Transverse colon (tissue), 4 donors: ENCODE measurements around the gene LAMA2. TPM values are rescaled to one million over a fixed set of nuclear protein-coding genes. Genes with fewer than 3 reads are reported as not detected.

ENCODE experiments used
- DNase-seq: peaks from one replicate; pipeline ENCODE4 v3.0.0-alpha.2; 2019
- H3K27ac ChIP-seq, 4 donors: fragments of 200-600 bp; sonication (generic); 2 replicates each; pipeline ENCODE4 v1.5.1; 2016 to 2018; ENCODE audit warnings: inconsistent platforms in 4 of 4
- H3K27me3 ChIP-seq: fragments of 200-600 bp; sonication (generic); 2 replicates; pipeline ENCODE4 v1.5.1; 2017; ENCODE audit warnings: inconsistent platforms
- H3K36me3 ChIP-seq, 4 donors: fragments of 200-600 bp; sonication (generic); 2 replicates each; pipeline ENCODE4 v1.5.1; 2017 to 2019; ENCODE audit warnings: inconsistent platforms in 4 of 4
- H3K4me1 ChIP-seq, 4 donors: fragments of 200-600 bp; sonication (generic); 2 replicates each; pipeline ENCODE4 v1.5.1; 2017 to 2020; ENCODE audit warnings: inconsistent platforms in 4 of 4
- H3K4me3 ChIP-seq, 4 donors: fragments of 200-600 bp; sonication (generic); 1 replicate in 1 of 4; 2 replicates in 3 of 4; pipeline versions ENCODE4 v1.5.1 to v1.6.1; 2017 to 2019; ENCODE audit warnings: inconsistent platforms in 4 of 4
- H3K9me3 ChIP-seq, 2 donors: fragments of 200-600 bp; sonication (generic); 2 replicates each; pipeline ENCODE4 v1.5.1; 2017 to 2019; ENCODE audit warnings: inconsistent platforms in 2 of 2
- EP300 ChIP-seq: sonication (generic); formaldehyde crosslinking; IDR thresholded peaks from one replicate; pipeline ENCODE4 v1.6.1; 2017; ENCODE audit warnings: antibody characterized with exemption, low read depth
- POLR2A ChIP-seq: fragments of 450-650 bp; IDR thresholded peaks from one replicate; pipeline ENCODE4 v1.6.1; 2016; ENCODE audit warnings: antibody characterized with exemption, mild to moderate bottlenecking, moderate library complexity
- POLR2AphosphoS5 ChIP-seq, 3 donors: sonication (generic); formaldehyde crosslinking; IDR thresholded peaks; one replicate each; pipeline ENCODE4 v1.6.1; 2016; ENCODE audit warnings: antibody characterized with exemption in 3 of 3
- WGBS, 2 donors: methylation state at CpG; one replicate each; pipeline ENCODE4 v1.1.5; 2018; ENCODE audit warnings: low coverage in 1 of 2; 5-methylcytosine and 5-hydroxymethylcytosine counted together
- in situ Hi-C, 4 donors: fragments of 200-750 bp; cut with MboI; loops; one replicate each; pipeline versions ENCODE4 v1.15.0 to v1.15.1; 2017; ENCODE audit warnings: low sequenced_read_pairs in 3 of 4, low pct_ligation_motif_present in 1 of 4, low pct_unique_long_range_greater_than_20kb in 1 of 4
- intact Hi-C: fragments of 100-400 bp; cut with DNase I; formaldehyde crosslinking; loops from one replicate; pipeline ENCODE4 v1.15.1; 2023; ENCODE audit warnings: low total_unique reads
- total RNA-seq, 4 donors: library from RNA; depleted of rRNA; stranded (reverse); fragments of >200 nt; gene quantifications; one replicate each; pipeline ENCODE4 v1.1.0, GENCODE V29; 2016
- TF ChIP-seq, protein P1 (sequence below), 5 experiments: fragments of 200-600 bp in 3 of 5; fragments of 450-650 bp in 2 of 5; sonication (generic) in 3 of 5; IDR thresholded peaks; 1 replicate in 2 of 5; 2 replicates in 3 of 5; pipeline ENCODE4 v1.5.1; 2016 to 2017; ENCODE audit warnings: antibody characterized with exemption in 5 of 5, inconsistent platforms in 3 of 5, mild to moderate bottlenecking in 2 of 5, moderate library complexity in 1 of 5

The LAMA2 gene
- total RNA-seq, 4 donors from 2014 or later, result 12.3 to 43.0 (median 32.1) TPM

DNA sequence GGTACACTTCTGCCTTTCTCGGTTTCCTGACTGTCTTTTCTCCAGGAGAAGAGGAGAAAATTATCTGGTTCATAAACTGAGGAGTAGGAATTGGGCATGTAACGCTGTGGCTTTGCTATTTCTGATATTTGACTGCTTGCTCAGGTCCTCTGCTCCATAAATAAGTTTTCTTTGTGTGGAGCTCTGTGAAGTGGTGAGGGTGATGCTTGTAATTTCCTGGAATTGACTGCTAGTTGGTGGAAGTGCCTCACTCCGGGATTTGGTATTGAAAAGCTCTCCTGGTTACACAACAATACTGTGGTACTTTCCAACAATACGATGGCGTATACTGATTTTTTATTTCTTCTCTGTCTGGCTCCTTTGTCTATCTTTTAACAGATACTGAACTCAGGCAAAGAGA, 25.1 kb upstream of the LAMA2 start:
- Histone ChIP-seq H3K36me3 (no peaks in the 10 kb centered on the region), H3K27ac (no peak overlapping the region), H3K4me3 (no peak overlapping the region), H3K4me1 (no peaks in the 10 kb centered on the region), H3K9me3 (peaks cover 0 to 5% of the 10 kb centered on the region in 2 donors), H3K27me3 (no peaks in the 10 kb centered on the region)
- 82 to 83% methylated on average over 5 of the region's 5 CpGs for WGBS, 2 donors
- in situ Hi-C loops, result no loop called here
- TF ChIP-seq, protein P1, sequence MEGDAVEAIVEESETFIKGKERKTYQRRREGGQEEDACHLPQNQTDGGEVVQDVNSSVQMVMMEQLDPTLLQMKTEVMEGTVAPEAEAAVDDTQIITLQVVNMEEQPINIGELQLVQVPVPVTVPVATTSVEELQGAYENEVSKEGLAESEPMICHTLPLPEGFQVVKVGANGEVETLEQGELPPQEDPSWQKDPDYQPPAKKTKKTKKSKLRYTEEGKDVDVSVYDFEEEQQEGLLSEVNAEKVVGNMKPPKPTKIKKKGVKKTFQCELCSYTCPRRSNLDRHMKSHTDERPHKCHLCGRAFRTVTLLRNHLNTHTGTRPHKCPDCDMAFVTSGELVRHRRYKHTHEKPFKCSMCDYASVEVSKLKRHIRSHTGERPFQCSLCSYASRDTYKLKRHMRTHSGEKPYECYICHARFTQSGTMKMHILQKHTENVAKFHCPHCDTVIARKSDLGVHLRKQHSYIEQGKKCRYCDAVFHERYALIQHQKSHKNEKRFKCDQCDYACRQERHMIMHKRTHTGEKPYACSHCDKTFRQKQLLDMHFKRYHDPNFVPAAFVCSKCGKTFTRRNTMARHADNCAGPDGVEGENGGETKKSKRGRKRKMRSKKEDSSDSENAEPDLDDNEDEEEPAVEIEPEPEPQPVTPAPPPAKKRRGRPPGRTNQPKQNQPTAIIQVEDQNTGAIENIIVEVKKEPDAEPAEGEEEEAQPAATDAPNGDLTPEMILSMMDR (IDR thresholded peaks at IDR 0.05), result no peak
- TF ChIP-seq POLR2A (no peak), EP300 (no peak), POLR2AphosphoS5 (IDR thresholded peaks at IDR 0.05) (no peak)
- no peak for DNase-seq
- intact Hi-C loops, result no loop called here

DNA sequence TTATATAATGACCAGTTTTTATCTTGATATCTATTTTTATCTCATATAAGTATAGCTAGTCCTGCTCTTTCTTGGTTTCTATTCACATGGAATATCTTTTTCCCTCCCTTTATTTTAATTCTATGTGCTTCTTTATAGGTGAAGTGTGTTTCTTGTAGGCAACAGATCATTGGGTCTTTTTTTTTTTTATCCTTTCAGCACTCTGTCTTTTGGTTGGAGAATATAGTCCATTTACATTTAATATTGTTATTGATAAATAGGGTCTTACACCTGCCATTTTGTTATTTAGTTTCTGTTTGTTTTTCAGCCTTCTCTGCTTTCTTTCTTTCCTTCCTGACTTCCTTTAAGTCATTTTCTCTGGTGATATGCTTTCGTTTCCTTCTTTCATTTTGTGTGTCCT, 22.2 kb upstream of the LAMA2 start:
- no peaks in the 10 kb centered on the region for H3K27me3 ChIP-seq
- 82 to 100% methylated on average over 1 of the region's 1 CpG for WGBS, 2 donors
- no peak for DNase-seq
- H3K36me3 ChIP-seq, result no peaks in the 10 kb centered on the region
- in situ Hi-C loops (no loop called here), intact Hi-C loops (no loop called here)
- peaks cover 0 to 5% of the 10 kb centered on the region in 2 donors for H3K9me3 ChIP-seq
- TF ChIP-seq POLR2AphosphoS5 (IDR thresholded peaks at IDR 0.05) (no peak), POLR2A (no peak), EP300 (no peak)
- TF ChIP-seq, protein P1 (IDR thresholded peaks at IDR 0.05), result no peak
- no peaks in the 10 kb centered on the region for H3K4me1 ChIP-seq
- H3K4me3 ChIP-seq, result no peak overlapping the region
- H3K27ac ChIP-seq, result no peak overlapping the region

DNA sequence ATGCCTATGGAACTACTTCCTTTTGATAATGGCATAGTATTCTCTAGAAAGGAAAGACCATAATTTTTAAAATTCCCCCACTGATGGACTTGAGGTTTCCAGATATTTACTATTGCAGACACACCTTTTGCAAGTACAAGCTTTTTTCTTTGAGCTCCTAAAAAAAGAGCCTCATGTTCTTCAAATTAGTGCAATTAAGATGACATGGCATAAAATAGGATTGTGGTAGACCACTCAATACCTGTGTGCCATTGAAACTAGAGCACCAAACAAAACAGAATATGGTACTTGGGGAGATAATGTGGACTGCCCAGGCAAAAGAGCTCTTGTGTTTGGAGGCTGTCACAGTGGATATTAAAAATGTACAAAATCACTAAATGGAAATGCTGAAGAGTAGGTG, 19.0 kb upstream of the LAMA2 start:
- Histone ChIP-seq H3K36me3 (no peaks in the 10 kb centered on the region), H3K4me3 (no peak overlapping the region), H3K4me1 (no peaks in the 10 kb centered on the region), H3K27ac (no peak overlapping the region), H3K27me3 (no peaks in the 10 kb centered on the region), H3K9me3 (peaks cover 0 to 5% of the 10 kb centered on the region in 2 donors)
- DNase-seq, result no peak
- in situ Hi-C loops, result no loop called here
- intact Hi-C loops, result no loop called here
- no peak for TF ChIP-seq EP300

DNA sequence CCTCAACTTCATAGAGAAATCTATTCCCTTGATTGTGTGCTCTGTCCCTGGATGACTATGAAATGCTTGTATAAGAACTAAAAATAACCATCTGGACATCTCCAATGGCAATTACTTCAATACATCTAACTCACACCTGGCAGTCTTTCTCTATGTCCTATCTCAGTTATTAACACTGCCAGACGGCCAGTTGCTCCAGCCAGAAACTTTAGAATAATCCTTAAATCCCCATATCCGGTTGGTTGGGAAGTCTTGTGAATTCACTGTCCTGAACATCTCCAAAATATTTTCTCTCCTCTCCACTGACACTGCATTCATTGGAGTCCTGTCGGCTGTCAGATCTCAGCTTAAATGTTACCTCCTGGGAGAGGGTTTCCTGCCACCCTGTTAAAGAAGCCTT, 12.2 kb upstream of the LAMA2 start:
- no peaks in the 10 kb centered on the region for H3K27me3 ChIP-seq
- H3K4me3 ChIP-seq, result no peak overlapping the region
- no peaks in the 10 kb centered on the region for H3K36me3 ChIP-seq
- TF ChIP-seq POLR2AphosphoS5 (IDR thresholded peaks at IDR 0.05) (no peak), POLR2A (no peak), EP300 (no peak)
- TF ChIP-seq, protein P1 (IDR thresholded peaks at IDR 0.05), result no peak
- in situ Hi-C loops, result no loop called here
- no peaks in the 10 kb centered on the region for H3K4me1 ChIP-seq
- 48 to 78% methylated on average over 2 to 3 of the region's 3 CpGs for WGBS, 2 donors
- intact Hi-C loops, result no loop called here
- no peaks in the 10 kb centered on the region for H3K9me3 ChIP-seq
- DNase-seq, result no peak
- no peak overlapping the region for H3K27ac ChIP-seq

DNA sequence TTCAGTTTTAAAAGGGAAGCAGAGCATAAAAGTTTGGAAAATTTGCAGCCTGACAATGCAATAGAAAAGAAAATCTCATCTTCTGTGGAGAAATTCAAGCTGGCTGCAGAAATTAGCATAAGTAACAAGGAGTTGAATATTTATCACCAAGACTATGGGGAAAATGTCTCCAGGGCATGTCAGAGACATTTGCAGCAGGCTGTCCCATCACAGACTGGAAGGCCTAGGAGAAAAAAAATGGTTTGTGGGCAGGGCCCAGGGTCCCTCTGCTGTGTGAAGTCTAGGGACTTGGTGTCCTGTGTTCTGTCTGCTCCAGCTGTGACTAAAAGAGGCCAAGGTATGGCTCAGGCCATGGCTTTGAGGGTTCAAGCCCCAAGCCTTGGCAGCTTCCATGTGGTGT, 8.1 kb upstream of the LAMA2 start:
- Histone ChIP-seq H3K4me1 (no peaks in the 10 kb centered on the region), H3K4me3 (no peak overlapping the region), H3K36me3 (no peaks in the 10 kb centered on the region), H3K9me3 (no peaks in the 10 kb centered on the region), H3K27ac (no peak overlapping the region), H3K27me3 (no peaks in the 10 kb centered on the region)
- in situ Hi-C loops, result no loop called here
- no peak for DNase-seq
- intact Hi-C loops, result no loop called here
- no peak for TF ChIP-seq POLR2A
